GM10847 (cell line): ENCODE results near the gene OSBPL2.

Source experiments
- POLR2A ChIP-seq: IDR thresholded peaks from 2 replicates; pipeline ENCODE4 v1.6.1; 2011; ENCODE audit not compliant: insufficient read length; ENCODE audit errors: extremely low read depth

The OSBPL2 gene

DNA sequence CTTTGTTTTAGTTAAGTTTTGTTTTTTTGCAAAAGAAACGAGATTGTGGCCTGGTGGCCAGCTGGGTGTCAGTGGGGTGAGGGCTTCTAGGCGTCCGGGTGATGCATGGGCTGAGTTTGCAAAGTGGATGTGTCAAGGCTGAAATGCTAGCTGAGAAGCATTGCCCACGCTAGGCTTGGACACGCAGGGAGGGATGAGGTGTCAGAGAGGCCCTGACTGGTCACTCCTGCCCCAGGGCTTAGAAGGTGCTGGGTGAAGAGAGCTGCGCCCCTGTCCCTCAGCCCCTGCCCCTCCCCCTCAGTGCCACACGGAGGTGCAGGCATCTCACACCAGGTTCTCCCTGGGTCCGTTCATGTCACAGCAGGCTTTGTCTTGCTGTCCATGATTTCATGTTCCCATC lies 8.1 kb downstream of the OSBPL2 start:
- TF ChIP-seq POLR2A, result no peak

DNA sequence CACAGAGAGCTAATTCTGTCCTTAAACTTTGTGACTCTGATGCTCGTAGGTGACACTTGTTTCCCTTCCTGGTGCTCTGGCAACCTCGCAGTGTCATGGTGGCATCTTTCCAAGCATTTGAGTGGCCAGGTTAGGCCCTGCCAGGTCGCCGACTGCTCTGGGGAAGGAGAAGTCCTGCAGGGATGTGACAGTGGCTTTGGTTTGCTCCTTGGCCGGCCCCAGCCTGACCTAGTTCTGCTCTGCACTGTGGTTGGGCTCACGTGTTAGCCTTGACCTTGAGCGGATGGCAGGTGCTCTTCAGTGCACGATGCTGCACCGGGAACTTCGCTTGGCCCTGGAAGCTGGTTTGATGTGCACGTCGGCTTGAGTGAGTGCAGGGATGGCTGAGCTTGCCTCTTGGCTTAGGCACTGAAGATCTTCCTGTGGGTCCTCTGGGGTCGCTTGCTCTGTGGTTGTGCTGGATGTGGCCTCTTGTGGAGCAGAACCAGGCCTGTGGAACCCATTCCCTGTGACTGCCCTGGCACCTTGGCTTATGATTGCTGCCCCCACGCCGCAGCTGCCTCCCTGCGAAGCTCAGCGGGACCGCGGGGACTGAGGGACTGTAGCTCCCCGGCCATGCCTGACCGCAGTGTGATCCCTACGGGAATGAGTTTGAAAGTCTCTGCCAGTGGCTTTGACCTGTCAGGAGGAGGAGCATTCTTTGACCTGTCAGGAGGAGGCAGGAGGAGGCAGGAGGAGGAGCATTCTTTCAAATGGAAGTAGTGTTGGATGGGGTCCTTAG lies 8.7 kb downstream of the OSBPL2 start:
- TF ChIP-seq POLR2A, result no peak

DNA sequence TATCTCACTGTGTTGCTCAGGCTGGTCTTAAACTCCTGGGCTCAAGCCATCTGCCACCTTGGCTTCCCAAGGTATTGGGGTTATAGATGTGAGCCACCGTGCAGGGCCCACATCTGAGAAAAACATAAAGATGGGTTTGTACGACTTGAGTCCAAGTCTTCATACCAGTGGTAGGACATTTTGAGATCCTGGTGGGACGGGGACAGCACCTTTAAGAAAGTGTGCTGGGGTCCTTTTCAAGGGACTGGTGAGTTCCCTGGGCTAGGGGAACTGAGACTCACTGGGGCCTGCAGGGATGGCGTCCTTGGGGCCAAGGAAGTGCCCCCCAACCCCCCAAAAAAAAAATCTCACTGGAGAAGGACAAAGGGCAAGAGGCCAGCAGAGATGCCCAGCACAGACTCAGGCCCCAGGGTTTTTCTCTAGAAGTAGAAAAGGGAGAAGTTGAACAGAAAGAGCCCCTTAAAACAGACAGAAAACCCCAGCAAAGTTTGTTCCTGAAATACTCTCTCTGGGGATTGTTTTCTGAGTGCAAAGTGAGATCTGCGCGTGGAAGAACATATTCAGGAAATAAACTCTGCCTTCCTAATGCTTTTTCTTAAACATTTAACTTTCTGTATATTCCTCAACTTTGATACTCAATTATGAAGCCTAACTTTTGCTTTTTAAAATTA lies 10.7 kb downstream of the OSBPL2 start:
- no peak for TF ChIP-seq POLR2A

DNA sequence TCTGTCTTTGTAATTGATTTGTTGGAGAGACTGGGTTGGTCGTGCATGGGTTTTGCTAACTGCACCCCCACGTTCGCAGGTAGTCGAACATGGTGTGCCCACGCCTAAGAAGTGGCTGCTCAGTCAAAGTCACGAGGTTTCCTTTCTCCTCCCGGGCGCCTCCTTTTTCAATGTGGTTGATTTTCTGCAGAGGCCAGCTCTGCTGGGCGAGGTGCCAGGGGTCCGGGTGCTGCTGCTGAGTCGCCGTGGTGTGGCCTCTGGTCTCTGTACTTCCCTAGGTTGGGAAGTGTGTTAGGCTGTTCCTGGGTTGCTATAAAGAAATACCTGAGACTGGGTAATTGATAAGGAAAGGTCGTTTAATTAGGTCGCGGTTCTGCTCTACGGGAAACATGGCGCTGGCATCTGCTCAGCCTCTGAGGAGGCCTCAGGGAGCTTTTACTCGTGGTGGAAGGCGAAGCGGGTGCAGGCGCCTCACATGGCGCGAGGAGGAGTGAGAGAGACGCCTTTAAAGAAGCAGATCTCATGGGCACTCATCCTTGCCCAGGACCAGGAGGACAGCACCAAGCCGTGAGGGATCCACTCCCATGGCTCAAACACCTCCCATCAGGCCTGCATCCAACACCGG lies 14.1 kb downstream of the OSBPL2 start:
- TF ChIP-seq POLR2A, result no peak

DNA sequence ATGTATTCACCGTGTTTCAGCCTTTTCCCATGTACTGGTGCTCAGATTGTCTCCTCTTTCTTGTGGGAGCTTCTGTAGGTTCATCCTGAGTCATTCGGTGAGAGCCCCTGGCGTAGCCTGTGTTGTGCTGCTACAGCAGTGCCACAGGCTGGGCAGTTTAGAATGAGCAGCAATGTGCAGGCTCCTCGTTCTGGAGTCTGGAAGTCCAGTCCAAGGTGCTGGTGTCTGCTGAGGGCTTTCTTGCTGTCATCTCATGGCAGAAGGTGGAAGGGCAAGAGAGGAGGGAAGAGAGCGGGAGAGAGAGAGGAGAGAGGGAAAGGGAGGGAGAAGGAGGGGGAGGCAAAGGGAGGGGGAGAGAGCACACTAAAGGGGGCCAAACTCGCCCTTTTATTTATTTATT lies 15.1 kb downstream of the OSBPL2 start:
- no peak for TF ChIP-seq POLR2A

DNA sequence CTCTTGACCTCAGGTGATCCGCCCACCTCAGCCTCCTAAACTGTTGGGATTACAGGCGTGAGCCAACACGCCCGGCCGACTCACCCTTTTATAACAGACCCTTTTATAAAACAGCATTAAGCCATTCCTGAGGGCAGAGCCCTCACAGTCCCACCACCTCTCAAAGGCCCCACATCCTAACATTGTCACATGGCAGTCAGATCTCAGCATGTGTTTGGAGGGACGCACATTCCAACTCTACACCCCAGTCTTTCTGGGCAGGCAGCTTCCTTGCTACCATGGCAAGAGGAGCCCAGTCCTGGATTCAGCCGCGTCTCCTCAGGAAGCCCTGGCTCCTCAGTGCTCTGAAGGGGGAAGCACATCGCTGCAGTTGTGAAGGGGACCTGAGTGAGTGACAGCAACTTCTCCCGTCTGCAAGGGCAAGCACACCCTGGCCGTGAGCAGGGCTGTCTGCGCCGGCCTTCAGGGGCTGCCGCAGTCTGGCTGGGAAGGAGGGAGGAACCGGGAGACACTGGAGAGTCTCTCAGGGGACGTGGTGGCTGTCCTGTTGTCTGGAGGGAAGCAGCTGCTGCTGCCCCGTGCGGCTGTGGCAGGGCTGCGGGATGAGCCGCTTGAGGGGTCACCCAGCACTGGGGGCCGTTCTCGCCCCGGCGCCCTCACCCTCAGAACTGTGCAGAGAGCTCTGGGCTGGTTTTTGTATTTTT lies 15.9 kb downstream of the OSBPL2 start:
- TF ChIP-seq POLR2A, result no peak

DNA sequence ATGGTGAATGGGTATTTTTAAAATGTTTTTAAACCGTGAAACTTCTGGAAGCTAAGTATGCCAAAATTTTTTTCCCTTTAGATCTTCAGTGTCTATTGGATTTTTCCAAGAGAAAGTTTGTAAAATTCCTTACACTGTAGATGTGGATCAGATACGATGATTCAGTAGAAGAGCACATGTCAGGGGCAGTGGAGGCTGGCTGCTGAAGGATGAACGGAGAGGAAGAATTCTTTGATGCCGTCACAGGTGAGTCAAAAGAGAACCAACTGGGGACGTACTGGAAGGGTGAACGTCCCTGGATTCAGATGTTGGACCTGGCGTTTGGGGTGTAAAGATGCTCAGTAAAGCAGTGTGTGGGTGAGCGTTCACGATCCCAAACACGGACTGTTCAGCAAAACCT lies 17.7 kb downstream of the OSBPL2 start:
- no peak for TF ChIP-seq POLR2A

DNA sequence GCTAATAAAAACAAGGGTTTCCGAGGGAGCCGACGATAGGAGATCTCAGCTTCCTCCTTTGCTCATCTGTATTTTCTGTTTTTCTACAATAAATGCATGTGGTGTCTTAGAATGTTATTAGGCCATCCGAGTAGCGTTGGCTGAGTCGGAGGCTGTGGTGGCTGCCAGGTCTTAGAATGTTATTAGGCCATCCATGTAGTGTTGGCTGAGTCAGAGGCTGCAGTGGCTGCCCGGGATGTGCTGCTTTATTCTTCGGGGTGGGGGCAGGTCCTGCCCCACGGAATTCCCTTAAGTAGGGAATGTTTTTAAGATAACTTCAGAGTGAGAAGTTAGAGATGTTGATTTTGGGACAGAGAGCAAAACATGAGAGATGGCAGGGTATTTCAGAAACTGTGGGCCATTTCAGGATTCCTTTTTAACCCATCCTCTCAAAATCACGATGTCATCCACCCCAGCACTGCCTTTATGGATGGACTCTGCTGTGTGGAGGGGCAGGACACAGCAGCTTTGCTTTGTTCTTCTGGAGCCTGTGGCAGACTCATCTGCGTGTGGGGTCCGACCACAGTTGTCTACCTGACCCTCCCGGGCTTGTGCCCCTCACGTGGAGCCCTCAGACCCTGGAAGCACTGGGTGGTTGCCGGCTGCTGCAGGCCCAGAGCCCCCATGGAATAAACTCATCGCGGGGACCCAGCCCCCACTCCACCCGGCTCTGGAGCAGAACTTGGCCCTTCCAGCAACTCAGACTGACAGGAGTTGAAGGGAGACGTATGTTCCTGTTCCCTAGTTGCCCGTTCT lies 20.4 kb downstream of the OSBPL2 start:
- TF ChIP-seq POLR2A, result no peak

DNA sequence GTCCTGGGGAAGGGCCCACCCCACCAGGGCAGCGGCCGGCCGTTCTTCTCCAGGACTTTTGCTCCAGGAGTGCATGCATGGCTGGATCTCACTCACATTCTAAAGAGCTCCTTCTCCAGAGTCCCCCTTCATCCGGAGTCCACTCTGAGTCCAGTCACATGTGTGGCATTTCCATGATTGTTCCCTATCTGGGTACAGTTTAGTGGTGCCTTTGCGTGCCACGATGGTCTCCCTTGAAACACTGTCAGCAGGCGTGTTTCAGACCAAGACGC lies 20.9 kb downstream of the OSBPL2 start:
- TF ChIP-seq POLR2A, result no peak

DNA sequence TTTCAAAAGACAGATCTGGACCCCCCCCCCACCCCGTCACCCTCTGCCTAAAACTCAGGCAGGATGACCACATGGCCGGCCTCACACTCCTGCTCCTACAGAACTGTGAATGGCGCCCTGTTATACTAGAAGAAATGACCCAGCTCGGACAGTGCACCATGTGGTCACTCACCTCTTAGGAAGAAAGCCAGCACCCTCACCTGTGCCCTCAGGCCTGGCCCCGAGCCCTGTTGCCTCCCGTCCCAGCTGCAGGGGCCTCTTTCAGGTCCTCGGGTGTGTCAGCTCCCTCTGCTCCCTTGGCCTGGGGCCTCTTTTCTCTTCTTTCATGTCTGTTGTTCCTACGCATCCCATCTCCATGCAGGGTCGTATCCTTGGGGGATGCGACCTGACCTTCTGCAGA lies 23.7 kb downstream of the OSBPL2 start:
- no peak for TF ChIP-seq POLR2A

DNA sequence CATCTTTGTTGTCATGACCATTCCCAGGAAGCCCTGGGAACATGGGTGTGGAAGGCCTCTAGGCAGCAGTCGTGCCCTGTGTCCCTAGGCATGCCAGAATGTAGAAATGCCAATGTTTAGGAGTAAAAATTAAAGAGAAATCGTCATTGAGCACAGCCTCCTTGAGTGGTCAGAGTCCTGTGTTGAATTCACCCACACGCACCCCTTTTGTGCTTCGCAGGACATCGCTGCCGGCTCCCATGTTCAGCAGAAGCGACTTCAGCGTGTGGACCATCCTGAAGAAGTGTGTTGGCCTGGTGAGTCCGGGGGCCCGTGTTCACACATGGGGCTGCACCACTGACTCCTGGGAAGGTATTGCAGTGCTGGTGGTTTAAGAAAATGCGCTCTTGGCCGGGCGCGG lies 25.1 kb downstream of the OSBPL2 start:
- no peak for TF ChIP-seq POLR2A

DNA sequence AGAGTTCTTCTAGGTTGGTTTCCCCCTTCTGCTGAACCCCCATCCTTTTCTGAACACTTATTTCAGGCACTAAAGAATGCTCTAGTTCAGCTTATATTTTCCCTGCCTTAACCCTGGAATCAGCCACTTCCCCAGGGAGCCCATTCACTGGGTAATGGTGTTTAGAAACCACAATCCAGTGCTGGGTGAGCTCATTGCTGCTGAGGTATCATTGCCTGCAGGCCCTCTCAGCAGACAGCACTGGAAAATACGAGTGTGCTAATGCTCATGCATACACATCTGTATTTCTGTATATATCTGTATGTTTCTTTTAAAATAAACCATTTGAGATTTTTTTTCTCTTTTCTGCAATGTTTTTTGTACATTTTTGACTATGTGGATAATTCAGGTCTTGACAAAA lies 27.0 kb downstream of the OSBPL2 start:
- TF ChIP-seq POLR2A, result no peak

DNA sequence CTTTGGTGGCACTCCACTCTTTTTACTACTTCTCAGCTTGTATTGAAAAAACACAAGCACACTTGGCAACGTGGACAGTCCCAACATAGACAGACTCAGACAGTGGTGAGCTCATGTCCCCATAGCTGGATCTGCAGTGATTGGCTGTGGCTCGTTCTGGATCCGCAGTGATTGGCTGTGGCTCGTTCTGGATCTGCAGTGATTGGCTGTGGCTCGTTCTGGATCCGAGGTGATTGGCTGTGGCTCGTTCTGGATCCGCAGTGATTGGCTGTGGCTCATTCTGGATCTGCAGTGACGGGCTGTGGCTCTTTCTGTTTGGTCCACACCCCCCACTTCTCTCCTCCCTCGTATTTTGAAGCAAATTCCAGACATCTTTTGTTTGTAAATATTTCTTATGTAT lies 28.0 kb downstream of the OSBPL2 start:
- no peak for TF ChIP-seq POLR2A

DNA sequence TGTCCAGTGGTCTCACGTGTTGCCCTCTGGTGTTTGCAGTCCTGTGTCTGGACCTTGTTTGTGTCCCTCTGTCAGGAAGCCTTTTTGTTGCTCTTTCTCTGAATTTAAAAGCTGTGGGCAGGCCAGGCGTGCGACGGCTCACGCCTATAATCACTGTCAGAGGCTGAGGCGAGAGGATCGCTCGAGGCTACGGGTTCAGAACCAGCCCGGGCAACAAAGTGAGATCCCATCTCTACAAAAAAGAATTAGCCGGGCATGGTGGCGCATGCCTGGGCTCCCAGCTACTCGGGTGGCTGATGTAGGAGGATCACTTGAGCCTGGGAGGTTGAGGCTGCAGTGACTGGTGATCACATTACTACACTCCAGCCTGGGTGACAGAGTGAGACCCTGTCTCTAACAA lies 28.5 kb downstream of the OSBPL2 start:
- TF ChIP-seq POLR2A, result no peak

DNA sequence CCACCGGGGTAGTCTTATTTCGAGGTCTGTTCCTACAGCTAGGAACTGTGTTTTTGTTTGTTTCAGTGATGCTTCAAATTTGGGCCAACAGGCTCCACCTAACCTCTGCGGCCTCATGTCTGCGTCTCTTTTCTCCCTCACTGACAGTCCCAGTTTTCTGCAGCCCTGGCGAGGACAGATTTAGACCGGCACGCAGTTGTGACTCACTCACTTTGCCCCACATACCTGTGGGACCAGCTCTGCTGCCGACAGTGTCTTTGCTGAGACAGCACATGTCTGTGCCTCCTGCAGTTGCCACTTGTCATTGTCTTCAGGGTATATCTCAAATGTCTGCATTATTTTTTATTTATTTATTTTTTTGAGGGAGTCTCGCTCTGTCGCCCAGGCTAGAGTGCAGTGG lies 29.2 kb downstream of the OSBPL2 start:
- no peak for TF ChIP-seq POLR2A
